GM12878 (cell line): ENCODE measurements around the gene MAP6D1. TPM values are rescaled to one million over a fixed set of nuclear protein-coding genes. Genes with fewer than 3 reads are reported as not detected.

ENCODE experiments used
- ATAC-seq: fragments of 200-7000 bp; cut with Tn5 transposase; 3 replicates; pipeline ENCODE4 v1.9.1; 2020; ENCODE audit warnings: mild to moderate bottlenecking, moderate library complexity
- BruUV-seq: library from RNA; stranded (reverse); fragments of 400-500 nt; replicated peaks from 2 replicates; lab custom pipeline; 2021; lab: Mats Ljungman, UMichigan
- CTCF ChIA-PET: fragments of 300-600 bp; sonication (Branson Sonifier 250); formaldehyde crosslinking; extraction: SDS; loops from one replicate; lab custom pipeline; 2021; ENCODE audit warnings: inconsistent platforms; lab: Yijun Ruan, JAX
- POLR2A ChIA-PET: fragments of 350-600 bp; formaldehyde crosslinking; extraction: SDS; loops from one replicate; lab custom pipeline; 2021; ENCODE audit warnings: inconsistent platforms; lab: Charles Lee
- RAD21 ChIA-PET: fragments of 300-600 bp; sonication (Branson Sonifier 250); formaldehyde crosslinking; loops from one replicate; lab custom pipeline; 2023; ENCODE audit warnings: antibody characterized with exemption; ENCODE audit not compliant: unreplicated experiment; lab: Charles Lee
- SMC1A ChIA-PET: fragments of 300-600 bp; sonication (Branson Sonifier 250); formaldehyde crosslinking; loops from one replicate; lab custom pipeline; 2023; ENCODE audit not compliant: unreplicated experiment, uncharacterized antibody; lab: Charles Lee
- DNase-seq: peaks from one replicate; pipeline ENCODE4 v3.0.0-alpha.2; 2011; ENCODE audit warnings: low read depth, low spot score
- FAIRE-seq: peaks from 3 replicates; lab custom pipeline; 2011; peaks lifted over from hg19 to GRCh38; lab: Jason Lieb, UNC
- H2AFZ ChIP-seq: 2 replicates; pipeline ENCODE4 v1.6.0; 2011; ENCODE audit warnings: low read depth, low read length, control low read depth; ENCODE audit not compliant: control insufficient read depth
- H3K27ac ChIP-seq: 2 replicates; pipeline ENCODE4 v1.5.1; 2011; ENCODE audit warnings: control low read depth; ENCODE audit not compliant: control insufficient read depth, insufficient read depth
- H3K27me3 ChIP-seq, 2 experiments: replicated peaks in 1 of 2; 2 replicates each; pipeline versions ENCODE4 v1.6.0 to v1.6.1; 2011; ENCODE audit warnings: low read length in 1 of 2; ENCODE audit not compliant: control insufficient read depth in 2 of 2, insufficient read depth in 2 of 2
- H3K36me3 ChIP-seq, 2 experiments: 2 replicates each; pipeline ENCODE4 v1.5.1; 2011; ENCODE audit warnings: low read length in 1 of 2; ENCODE audit not compliant: control insufficient read depth in 2 of 2, insufficient read depth in 2 of 2
- H3K4me1 ChIP-seq: 2 replicates; pipeline ENCODE4 v1.6.1; 2011; ENCODE audit warnings: mild to moderate bottlenecking, low read length, moderate library complexity, mixed read lengths; ENCODE audit not compliant: control insufficient read depth, insufficient read depth
- H3K4me2 ChIP-seq: 2 replicates; pipeline ENCODE4 v1.6.0; 2011; ENCODE audit warnings: control low read depth; ENCODE audit not compliant: control insufficient read depth, insufficient read depth
- H3K4me3 ChIP-seq: fragments of 200-600 bp; sonication (generic); 2 replicates; pipeline ENCODE4 v1.5.1; 2016
- H3K79me2 ChIP-seq: 2 replicates; pipeline ENCODE4 v1.6.0; 2011; ENCODE audit warnings: low read length; ENCODE audit not compliant: control insufficient read depth, insufficient read depth
- H3K9ac ChIP-seq: 2 replicates; pipeline ENCODE4 v1.8.0; 2011; ENCODE audit warnings: low read length, control low read depth, mixed read lengths; ENCODE audit not compliant: control insufficient read depth, insufficient read depth
- H3K9me3 ChIP-seq: replicated peaks from 3 replicates; pipeline ENCODE4 v1.5.1; 2011; ENCODE audit warnings: mild to moderate bottlenecking, low read length; ENCODE audit not compliant: control insufficient read depth, insufficient read depth
- H4K20me1 ChIP-seq: 2 replicates; pipeline ENCODE4 v1.6.0; 2011; ENCODE audit not compliant: control insufficient read depth, insufficient read depth
- ATF2 ChIP-seq: IDR thresholded peaks from 2 replicates; pipeline ENCODE4 v1.6.1; 2012; ENCODE audit warnings: low read length, inconsistent platforms
- BHLHE40 ChIP-seq, 2 experiments: fragments of 450-650 bp in 1 of 2; IDR thresholded peaks; 2 replicates each; pipeline ENCODE4 v1.6.1; 2011 to 2017; ENCODE audit warnings: low read depth in 2 of 2, borderline replicate concordance in 1 of 2, improper control_type of control experiment in 1 of 2, low read length in 1 of 2, mild to moderate bottlenecking in 1 of 2
- CBFB ChIP-seq: IDR thresholded peaks from 2 replicates; pipeline ENCODE4 v1.6.1; 2016; ENCODE audit warnings: antibody characterized with exemption, low read depth
- CREB1 ChIP-seq: IDR thresholded peaks from 2 replicates; pipeline ENCODE4 v1.6.1; 2012; ENCODE audit warnings: low read depth, mild to moderate bottlenecking, inconsistent platforms
- ETV6 ChIP-seq, 2 experiments: fragments of 450-650 bp in 1 of 2; IDR thresholded peaks in 1 of 2; conservative IDR thresholded peaks in 1 of 2; 2 replicates each; pipeline ENCODE4 v1.6.1; 2014; ENCODE audit warnings: antibody characterized with exemption in 1 of 2, borderline replicate concordance in 1 of 2, low read depth in 1 of 2, mild to moderate bottlenecking in 1 of 2, moderate library complexity in 1 of 2
- HCFC1 ChIP-seq: fragments of 150-350 bp; IDR thresholded peaks from 2 replicates; pipeline ENCODE4 v1.6.1; 2014; ENCODE audit warnings: low read length
- IKZF1 ChIP-seq: fragments of 450-650 bp; conservative IDR thresholded peaks from 2 replicates; pipeline ENCODE4 v1.6.1; 2017; ENCODE audit warnings: antibody characterized with exemption, mild to moderate bottlenecking
- JUND ChIP-seq: IDR thresholded peaks from 2 replicates; pipeline ENCODE4 v1.6.1; 2012; ENCODE audit warnings: low read depth, mild to moderate bottlenecking, low read length, improper control_type of control experiment, moderate library complexity
- MEF2B ChIP-seq: fragments of 450-650 bp; IDR thresholded peaks from 2 replicates; pipeline ENCODE4 v1.6.1; 2018; ENCODE audit warnings: mild to moderate bottlenecking, moderate library complexity; ENCODE audit not compliant: partially characterized antibody, poor library complexity, severe bottlenecking
- MTA2 ChIP-seq: fragments of 450-650 bp; IDR thresholded peaks from 2 replicates; pipeline ENCODE4 v1.6.1; 2016; ENCODE audit warnings: low read depth, mild to moderate bottlenecking, moderate library complexity
- NRF1 ChIP-seq: conservative IDR thresholded peaks from 2 replicates; pipeline ENCODE4 v1.6.1; 2011; ENCODE audit warnings: mild to moderate bottlenecking, low read depth, low read length, improper control_type of control experiment
- SIX5 ChIP-seq: IDR thresholded peaks from 2 replicates; pipeline ENCODE4 v1.6.1; 2011; ENCODE audit warnings: mild to moderate bottlenecking, low read depth, low read length, moderate library complexity; ENCODE audit not compliant: severe bottlenecking
- TCF3 ChIP-seq: IDR thresholded peaks from 2 replicates; pipeline ENCODE4 v1.6.1; 2012; ENCODE audit warnings: low read depth, mild to moderate bottlenecking, low read length, borderline replicate concordance; ENCODE audit not compliant: insufficient read depth
- ZBTB33 ChIP-seq: fragments of 450-650 bp; IDR thresholded peaks from 2 replicates; pipeline ENCODE4 v1.6.1; 2017; ENCODE audit warnings: mild to moderate bottlenecking
- ZNF217 ChIP-seq: fragments of 450-650 bp; IDR thresholded peaks from 2 replicates; pipeline ENCODE4 v1.6.1; 2017; ENCODE audit warnings: antibody characterized with exemption, mild to moderate bottlenecking
- ZZZ3 ChIP-seq: IDR thresholded peaks from 2 replicates; pipeline ENCODE4 v1.6.1; 2011; ENCODE audit warnings: low read depth; ENCODE audit not compliant: control insufficient read depth, insufficient read length
- WGBS: methylation state at CpG from one replicate; pipeline ENCODE4 v1.1.6; 2016; ENCODE audit warnings: low lambda C conversion rate; ENCODE audit not compliant: insufficient replicate concordance, insufficient coverage; ENCODE audit errors: missing lambda C conversion rate; 5-methylcytosine and 5-hydroxymethylcytosine counted together
- in situ Hi-C: fragments of 300-500 bp; cut with MboI; formaldehyde crosslinking; loops from 9 replicates; pipeline ENCODE4 v1.14.3; 2018; ENCODE audit warnings: mixed read lengths
- intact Hi-C: fragments of 100-400 bp; cut with micrococcal nuclease; formaldehyde crosslinking; loops from one replicate; pipeline ENCODE4 v1.14.2; 2022; ENCODE audit not compliant: unreplicated experiment
- polyA plus RNA-seq, 11 experiments: library from polyadenylated mRNA; depleted of rRNA in 4 of 11; unstranded in 6 of 11; stranded (reverse) in 5 of 11; fragments of >200 nt; fragmentation: Nextera tagmentation in 4 of 11; fragmentation: Illumina TruSeq in 1 of 11; extraction: Ambion mirVana in 4 of 11; extraction: Trizol in 1 of 11; gene quantifications; 1 replicate in 1 of 11; 2 replicates in 10 of 11; pipeline versions ENCODE4 v1.2.1 to v1.2.3, GENCODE V29; 2011 to 2016; ENCODE audit warnings: inconsistent platforms in 2 of 11, missing spikeins in 2 of 11, low read depth in 1 of 11
- total RNA-seq, 4 experiments: library from RNA; depleted of rRNA in 3 of 4; stranded (reverse); fragments of >200 nt in 3 of 4; fragmentation: Illumina TruSeq in 1 of 4; extraction: Trizol in 1 of 4; gene quantifications; 2 replicates each; pipeline versions ENCODE4 v1.2.1 to v1.2.3, GENCODE V29; 2013 to 2021

Gene MAP6D1
- total and polyA plus RNA-seq, 10 of the 15 experiments (the other 5 are each of a cell fraction or from before 2014, with no cell fraction given) = 0.50 to 2.2 (median 1.2) TPM; not detected in 3

GRCh38 chr3:183799461-183799860 lies 25.9 kb downstream of the MAP6D1 start:
- in situ Hi-C loops = no loop called here
- DNase-seq = no peak

GRCh38 chr3:183797996-183798395 lies 27.4 kb downstream of the MAP6D1 start:
- no peak for ATAC-seq
- in situ Hi-C loops (no loop called here), intact Hi-C loops (no loop called here)
- Histone ChIP-seq H3K36me3 (peaks cover 10 to 38% of the 10 kb centered on the region in 2 experiments), H3K4me2 (no peak overlapping the region), H3K4me1 (no peaks in the 10 kb centered on the region), H2AFZ (no peak overlapping the region), H3K4me3 (no peak overlapping the region), H3K27ac (no peak overlapping the region), H3K79me2 (no peaks in the 10 kb centered on the region), H3K9me3 (no peaks in the 10 kb centered on the region), H4K20me1 (no peaks in the 10 kb centered on the region), H3K9ac (no peak overlapping the region), H3K27me3 (no peaks in the 10 kb centered on the region)
- SMC1A ChIA-PET = no interaction called here
- no TSS peak for BruUV-seq
- RAD21 ChIA-PET = interaction anchor here (0.9 kb wide), 1 partner anchor 85 kb away, joined by 4 read pairs; no protein-coding TSS in a partner anchor
- CTCF ChIA-PET = no interaction called here
- no peak for DNase-seq
- POLR2A ChIA-PET = interaction anchor here (1.6 kb wide), 1 partner anchor 9 kb away, joined by 5 read pairs; no protein-coding TSS in a partner anchor
- WGBS = 100% methylated on average over 9 of the region's 9 CpGs
- FAIRE-seq = no peak
- TF ChIP-seq ETV6 (conservative IDR thresholded peaks at IDR 0.05 in 1 of 2, IDR thresholded peaks at IDR 0.05 in 1 of 2; ENCODE audit: borderline replicate concordance in 1 of 2, low read depth in 1 of 2) (no peak), BHLHE40 (IDR thresholded peaks at IDR 0.05; ENCODE audit: borderline replicate concordance in 1 of 2, low read depth in 2 of 2, low read length in 1 of 2) (no peak), NRF1 (no peak), HCFC1 (no peak), TCF3 (no peak), CREB1 (no peak), MEF2B (no peak), ZBTB33 (no peak), ZZZ3 (no peak)

More at GRCh38 chr3:183799461-183799860, 25.9 kb downstream of the MAP6D1 start:
- SMC1A ChIA-PET = interaction anchor here (3.2 kb wide), 1 partner anchor 10 kb away, joined by 8 read pairs; no protein-coding TSS in a partner anchor
- no peak for TF ChIP-seq ATF2
- TF ChIP-seq CBFB = no peak
- TF ChIP-seq SIX5 = no peak
- no peak for TF ChIP-seq IKZF1
- TF ChIP-seq ZNF217 = no peak
- TF ChIP-seq JUND = no peak
- no peak for TF ChIP-seq MTA2
- RAD21 ChIA-PET = no interaction called here
- CTCF ChIA-PET = no interaction called here
- intact Hi-C loops = no loop called here
- Histone ChIP-seq H3K9me3 (no peaks in the 10 kb centered on the region), H3K4me1 (no peaks in the 10 kb centered on the region), H3K27ac (no peak overlapping the region), H3K9ac (no peak overlapping the region), H4K20me1 (no peaks in the 10 kb centered on the region), H3K79me2 (no peaks in the 10 kb centered on the region), H3K36me3 (peaks cover 18 to 35% of the 10 kb centered on the region in 2 experiments), H3K4me2 (no peak overlapping the region), H3K4me3 (no peak overlapping the region), H2AFZ (no peak overlapping the region), H3K27me3 (no peaks in the 10 kb centered on the region)
- FAIRE-seq = no peak
- POLR2A ChIA-PET = interaction anchor here (1.6 kb wide), 1 partner anchor 10 kb away, joined by 5 read pairs; no protein-coding TSS in a partner anchor
- WGBS = 97% methylated on average over 5 of the region's 5 CpGs
- BruUV-seq = no TSS peak
- ATAC-seq = no peak
